ENCODE measurements around the gene OLIG3.

The OLIG3 gene

GRCh38 chr6:137465378-137466009 is 28.7 kb downstream of the OLIG3 start:
- DNase-seq, result no peak

GRCh38 chr6:137452333-137452894 is 41.8 kb downstream of the OLIG3 start:
- no peak for DNase-seq

GRCh38 chr6:137443901-137444300 is 50.3 kb downstream of the OLIG3 start:
- DNase-seq, result no peak
